ENCODE measurements around the gene ABCD3.

ABCD3 gene

DNA sequence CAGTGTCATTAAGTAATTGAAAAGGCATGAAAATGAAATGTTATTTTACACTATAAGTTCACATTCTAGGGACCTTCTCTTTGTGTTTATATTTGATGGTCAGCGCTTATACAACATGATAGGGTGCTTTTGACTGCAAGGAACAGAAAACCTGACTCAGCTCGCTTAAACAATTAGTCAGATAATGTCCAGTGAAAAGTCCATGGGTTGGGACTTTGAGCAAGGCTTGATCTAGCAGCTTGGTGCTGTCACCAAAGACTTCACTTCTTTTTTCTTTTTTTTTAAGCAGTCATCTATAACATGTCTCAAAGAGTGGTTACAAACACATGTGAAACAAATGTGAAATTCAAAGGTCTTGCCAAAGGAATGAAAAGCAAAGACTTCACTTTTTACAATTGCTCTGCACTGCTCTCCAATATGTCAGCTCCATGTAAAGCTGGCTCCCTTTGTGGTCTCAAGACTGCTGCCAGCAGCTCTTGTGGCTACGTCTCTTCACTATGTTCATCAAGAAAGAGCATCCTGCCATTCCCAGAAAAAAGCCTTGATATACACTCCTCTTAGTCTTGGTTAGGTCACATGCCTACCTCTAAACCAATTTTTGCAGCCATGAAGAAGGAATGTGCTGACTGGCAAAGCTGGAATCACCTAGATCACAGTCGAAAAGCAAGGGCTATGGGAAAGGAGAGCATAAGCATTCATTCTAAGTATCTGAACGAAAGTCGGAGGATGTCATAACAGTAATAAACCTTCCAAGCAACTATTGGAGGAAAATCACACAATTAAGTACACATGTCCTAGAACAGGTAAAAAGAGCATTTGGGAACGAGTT, 108.2 kb downstream of the ABCD3 start:
- no peaks in the 10 kb centered on the region for H3K4me1 ChIP-seq
- DNase-seq = no peak
- H3K27ac ChIP-seq = no peak overlapping the region
- TF ChIP-seq, protein P1, sequence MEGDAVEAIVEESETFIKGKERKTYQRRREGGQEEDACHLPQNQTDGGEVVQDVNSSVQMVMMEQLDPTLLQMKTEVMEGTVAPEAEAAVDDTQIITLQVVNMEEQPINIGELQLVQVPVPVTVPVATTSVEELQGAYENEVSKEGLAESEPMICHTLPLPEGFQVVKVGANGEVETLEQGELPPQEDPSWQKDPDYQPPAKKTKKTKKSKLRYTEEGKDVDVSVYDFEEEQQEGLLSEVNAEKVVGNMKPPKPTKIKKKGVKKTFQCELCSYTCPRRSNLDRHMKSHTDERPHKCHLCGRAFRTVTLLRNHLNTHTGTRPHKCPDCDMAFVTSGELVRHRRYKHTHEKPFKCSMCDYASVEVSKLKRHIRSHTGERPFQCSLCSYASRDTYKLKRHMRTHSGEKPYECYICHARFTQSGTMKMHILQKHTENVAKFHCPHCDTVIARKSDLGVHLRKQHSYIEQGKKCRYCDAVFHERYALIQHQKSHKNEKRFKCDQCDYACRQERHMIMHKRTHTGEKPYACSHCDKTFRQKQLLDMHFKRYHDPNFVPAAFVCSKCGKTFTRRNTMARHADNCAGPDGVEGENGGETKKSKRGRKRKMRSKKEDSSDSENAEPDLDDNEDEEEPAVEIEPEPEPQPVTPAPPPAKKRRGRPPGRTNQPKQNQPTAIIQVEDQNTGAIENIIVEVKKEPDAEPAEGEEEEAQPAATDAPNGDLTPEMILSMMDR (IDR thresholded peaks at IDR 0.05) = no peak
- no peak overlapping the region for H3K4me3 ChIP-seq
- H3K9me3 ChIP-seq = no peaks in the 10 kb centered on the region
- peaks cover 0 to 9% (median 0%) of the 10 kb centered on the region in 3 donors for H3K36me3 ChIP-seq
- no peaks in the 10 kb centered on the region for H3K27me3 ChIP-seq
- intact Hi-C loops (cut with DNase I; ENCODE audit: low total_unique reads) = loop anchor here (10.0 kb wide), 1 partner anchor 508 kb away; no protein-coding TSS in a partner anchor

DNA sequence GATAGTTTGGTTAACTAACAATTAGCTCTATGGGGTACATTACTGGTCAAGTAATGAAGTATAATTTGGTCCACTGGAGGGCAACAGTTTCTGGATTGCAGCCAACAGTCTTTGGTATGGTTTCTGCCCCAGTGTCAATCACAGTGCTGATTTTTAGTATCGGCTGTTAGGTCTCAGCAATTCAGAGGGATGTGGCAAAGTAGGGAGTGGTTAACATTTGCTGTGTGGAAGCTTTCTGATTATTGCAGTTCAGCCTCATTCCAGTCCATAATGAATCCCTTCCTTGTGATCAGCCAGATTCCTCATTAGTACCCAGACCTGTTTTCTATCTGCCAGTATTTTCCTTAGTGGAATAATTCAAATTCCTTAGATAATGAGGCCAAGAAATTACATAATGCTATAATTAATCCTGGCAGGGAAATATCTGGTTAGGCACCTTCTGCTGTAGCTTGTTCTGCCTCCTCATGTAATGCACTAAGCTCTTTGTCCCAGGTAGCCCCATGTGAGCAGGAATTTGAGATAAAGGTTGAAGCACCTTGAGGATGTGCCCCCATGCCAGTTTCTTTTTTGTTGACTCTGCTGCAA, 109.3 kb downstream of the ABCD3 start:
- H3K4me3 ChIP-seq = no peak overlapping the region
- peaks cover 0 to 17% (median 4%) of the 10 kb centered on the region in 3 donors for H3K36me3 ChIP-seq
- no peaks in the 10 kb centered on the region for H3K27me3 ChIP-seq
- H3K4me1 ChIP-seq = peaks cover 0 to 2% (median 0%) of the 10 kb centered on the region in 4 donors
- no peak overlapping the region for H3K27ac ChIP-seq
- no peak for DNase-seq
- TF ChIP-seq, protein P1 (IDR thresholded peaks at IDR 0.05) = no peak
- intact Hi-C loops (cut with DNase I; ENCODE audit: low total_unique reads) = loop anchor here (10.0 kb wide), 1 partner anchor 507 kb away; no protein-coding TSS in a partner anchor
- no peaks in the 10 kb centered on the region for H3K9me3 ChIP-seq

DNA sequence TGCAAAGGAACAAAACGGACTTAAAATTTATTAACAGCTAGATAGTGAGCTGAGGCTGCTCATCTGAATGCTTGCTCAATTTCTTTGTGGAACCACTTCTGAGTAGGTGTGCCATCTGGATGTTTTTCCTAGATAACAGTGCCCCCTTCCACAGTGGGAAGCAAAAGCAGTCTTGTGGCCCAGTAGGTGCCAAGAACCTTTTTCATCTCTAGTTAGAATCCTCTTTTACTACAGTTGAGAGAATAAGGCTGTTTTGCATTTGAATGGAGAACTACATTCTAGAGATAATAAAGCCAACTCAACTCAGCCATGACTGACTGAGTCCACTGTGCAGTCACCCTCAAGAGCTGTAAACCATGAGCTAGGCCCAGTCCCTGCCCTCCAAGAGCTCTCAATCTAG, 110.1 kb downstream of the ABCD3 start:
- Histone ChIP-seq H3K27ac (no peak overlapping the region), H3K9me3 (no peaks in the 10 kb centered on the region), H3K27me3 (no peaks in the 10 kb centered on the region), H3K4me3 (no peak overlapping the region), H3K4me1 (peaks cover 0 to 5% (median 0%) of the 10 kb centered on the region in 4 donors), H3K36me3 (peaks cover 0 to 20% (median 9%) of the 10 kb centered on the region in 3 donors)
- TF ChIP-seq, protein P1 (IDR thresholded peaks at IDR 0.05) = no peak
- intact Hi-C loops (cut with DNase I; ENCODE audit: low total_unique reads) = loop anchor here (10.0 kb wide), 1 partner anchor 507 kb away; no protein-coding TSS in a partner anchor
- DNase-seq = no peak

DNA sequence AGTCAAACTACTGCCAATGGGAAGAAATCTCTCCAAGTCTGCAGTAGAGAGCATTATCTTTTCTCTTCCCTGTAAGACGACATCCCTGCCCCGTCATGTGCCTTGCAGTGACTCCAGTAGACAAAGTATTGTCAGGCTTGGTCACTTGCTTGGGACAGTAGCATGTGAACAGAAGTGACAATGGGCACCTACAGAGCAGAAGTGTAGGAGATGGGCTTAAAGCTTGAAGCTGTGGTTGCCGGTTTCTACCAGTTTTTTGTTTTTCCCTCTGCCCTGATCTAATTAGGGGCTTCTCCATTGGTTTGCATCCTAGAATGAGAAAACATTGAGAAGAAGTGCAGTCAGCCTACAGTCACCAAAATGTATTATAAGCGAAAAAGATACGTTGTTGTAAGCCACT, 110.6 kb downstream of the ABCD3 start:
- peaks cover 0 to 20% (median 9%) of the 10 kb centered on the region in 3 donors for H3K36me3 ChIP-seq
- intact Hi-C loops (cut with DNase I; ENCODE audit: low total_unique reads) = loop anchor here (10.0 kb wide), 1 partner anchor 506 kb away; no protein-coding TSS in a partner anchor
- no peaks in the 10 kb centered on the region for H3K27me3 ChIP-seq
- H3K9me3 ChIP-seq = no peaks in the 10 kb centered on the region
- TF ChIP-seq, protein P1 (IDR thresholded peaks at IDR 0.05) = no peak
- H3K4me1 ChIP-seq = peaks cover 0 to 5% (median 0%) of the 10 kb centered on the region in 4 donors
- DNase-seq = no peak
- no peak overlapping the region for H3K27ac ChIP-seq
- H3K4me3 ChIP-seq = no peak overlapping the region

DNA sequence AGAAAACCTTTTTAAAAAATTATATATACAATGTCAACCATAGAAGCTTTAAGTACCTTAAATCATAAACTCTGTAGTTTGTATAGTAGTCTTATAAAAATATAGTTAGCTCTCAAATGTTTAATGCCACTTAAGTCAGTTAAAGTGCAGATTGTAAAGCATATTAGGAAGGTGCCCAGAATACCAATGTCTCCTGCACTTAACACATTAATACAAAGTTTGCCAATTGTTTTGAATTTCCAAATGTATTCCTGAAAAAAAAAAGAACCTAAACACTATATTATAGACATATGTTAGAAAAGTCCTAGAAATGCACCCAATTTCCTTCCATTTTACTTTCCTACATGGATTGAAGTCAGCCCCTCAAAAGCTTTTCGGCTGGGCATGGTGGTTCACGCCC, 111.2 kb downstream of the ABCD3 start:
- no peak for DNase-seq
- H3K4me1 ChIP-seq = peaks cover 0 to 5% (median 0%) of the 10 kb centered on the region in 4 donors
- H3K36me3 ChIP-seq = peaks cover 0 to 21% (median 9%) of the 10 kb centered on the region in 3 donors
- no peak overlapping the region for H3K27ac ChIP-seq
- TF ChIP-seq, protein P1 (IDR thresholded peaks at IDR 0.05) = no peak
- H3K9me3 ChIP-seq = no peaks in the 10 kb centered on the region
- H3K4me3 ChIP-seq = no peak overlapping the region
- H3K27me3 ChIP-seq = no peaks in the 10 kb centered on the region
- intact Hi-C loops (cut with DNase I; ENCODE audit: low total_unique reads) = loop anchor here (10.0 kb wide), 1 partner anchor 505 kb away; no protein-coding TSS in a partner anchor

Measured in tibial artery (tissue), 4 donors.